OCI-LY3 (cell line): ENCODE measurements around the gene PITPNM3.

ENCODE experiments used
- CTCF ChIP-seq: fragments of 200-600, 300-600 bp; sonication (generic); IDR thresholded peaks from 2 replicates; pipeline ENCODE4 v1.5.1; 2014; ENCODE audit warnings: antibody characterized with exemption, low read length, low read depth
- EZH2phosphoT487 ChIP-seq: fragments of 200-600 bp; shearing (Covaris generic); IDR thresholded peaks from 2 replicates; pipeline ENCODE4 v1.6.1; 2018; ENCODE audit warnings: antibody characterized with exemption, mixed run types, low read depth

GRCh38 chr17:6526362-6527152 lies 29.8 kb downstream of the PITPNM3 start:
- no peak for TF ChIP-seq CTCF
- no peak for TF ChIP-seq EZH2phosphoT487
